SW 1271 (cell line): ENCODE data around the gene OXA1L.
"Not testable (repeated sequence)": the region's sequence is repeated elsewhere in the genome, so short reads cannot be mapped to it uniquely, and the experiment has no call there.

Experiments
- DNase-seq, 2 experiments: peaks; one replicate each; lab custom pipeline; 2025; lab: John Stamatoyannopoulos, UW

Gene OXA1L

DNA sequence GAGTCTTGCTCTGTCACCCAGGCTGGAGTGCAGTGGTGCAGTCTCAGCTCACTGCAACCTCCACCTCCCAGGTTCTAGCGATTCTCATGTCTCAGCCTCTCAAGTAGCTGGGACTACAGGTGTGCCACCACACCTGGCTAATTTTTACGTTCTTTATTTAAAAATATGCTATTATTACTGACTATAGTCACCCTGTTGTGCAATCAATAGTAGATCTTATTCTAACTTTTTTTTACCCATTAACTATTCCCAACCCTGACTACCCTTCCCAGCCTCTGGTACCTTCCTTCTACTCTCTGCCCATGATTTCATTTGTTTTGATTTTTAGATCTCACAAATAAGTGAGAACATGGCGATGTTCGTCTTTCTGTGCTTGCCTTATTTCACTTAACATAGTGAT lies 2.5 kb downstream of the OXA1L start:
- DNase-seq = no peak

DNA sequence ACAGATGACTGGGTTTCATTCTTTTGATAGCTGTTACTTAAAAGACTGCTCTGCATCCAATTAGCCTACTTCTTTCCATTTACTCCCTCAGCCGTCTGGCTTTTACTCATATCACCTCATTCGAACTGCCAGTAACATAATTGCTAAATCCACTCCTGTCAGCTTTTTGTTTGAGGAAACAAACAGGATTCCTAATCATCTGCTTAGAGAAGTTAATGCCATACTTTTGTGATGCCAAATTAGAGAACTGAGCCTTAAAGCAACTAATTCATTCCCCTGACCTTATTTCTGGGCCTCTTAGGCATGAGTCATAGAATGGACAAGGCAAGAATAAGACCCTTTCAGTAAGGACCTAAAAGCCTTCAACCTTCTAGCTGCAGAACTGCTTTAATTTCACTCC lies 2.9 kb downstream of the OXA1L start:
- DNase-seq = no peak

DNA sequence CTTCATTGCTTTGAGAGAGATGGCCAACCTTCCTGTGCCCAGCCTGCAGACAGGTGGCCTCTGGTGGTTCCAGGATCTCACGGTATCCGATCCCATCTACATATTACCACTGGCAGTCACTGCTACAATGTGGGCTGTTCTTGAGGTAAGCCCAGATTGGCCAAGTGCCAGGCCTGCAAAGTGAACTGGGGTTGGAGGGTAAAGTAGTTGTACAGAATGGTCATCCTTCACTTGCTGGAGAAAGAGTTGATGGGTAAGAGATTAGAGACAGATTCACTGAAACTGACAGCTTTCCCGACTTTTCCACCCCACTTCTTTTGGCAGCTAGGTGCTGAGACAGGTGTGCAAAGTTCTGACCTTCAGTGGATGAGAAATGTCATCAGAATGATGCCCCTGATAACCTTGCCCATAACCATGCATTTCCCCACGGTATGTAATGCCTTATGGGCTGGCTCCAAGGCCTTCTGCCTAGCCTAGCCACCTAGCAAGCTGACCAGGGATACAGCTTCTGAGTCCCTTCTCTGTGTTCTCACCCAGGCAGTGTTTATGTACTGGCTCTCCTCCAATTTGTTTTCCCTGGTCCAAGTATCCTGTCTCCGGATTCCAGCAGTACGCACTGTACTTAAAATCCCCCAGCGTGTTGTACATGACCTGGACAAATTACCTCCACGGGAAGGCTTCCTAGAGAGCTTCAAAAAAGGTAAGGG lies 4.1 kb downstream of the OXA1L start:
- DNase-seq = no peak

GRCh38 chr14:22772725-22773124 lies 6.2 kb downstream of the OXA1L start:
- no peak for DNase-seq

- DNase-seq = no peak
Measured at GRCh38 chr14:22773162-22774010, 6.9 kb downstream of the OXA1L start.

DNA sequence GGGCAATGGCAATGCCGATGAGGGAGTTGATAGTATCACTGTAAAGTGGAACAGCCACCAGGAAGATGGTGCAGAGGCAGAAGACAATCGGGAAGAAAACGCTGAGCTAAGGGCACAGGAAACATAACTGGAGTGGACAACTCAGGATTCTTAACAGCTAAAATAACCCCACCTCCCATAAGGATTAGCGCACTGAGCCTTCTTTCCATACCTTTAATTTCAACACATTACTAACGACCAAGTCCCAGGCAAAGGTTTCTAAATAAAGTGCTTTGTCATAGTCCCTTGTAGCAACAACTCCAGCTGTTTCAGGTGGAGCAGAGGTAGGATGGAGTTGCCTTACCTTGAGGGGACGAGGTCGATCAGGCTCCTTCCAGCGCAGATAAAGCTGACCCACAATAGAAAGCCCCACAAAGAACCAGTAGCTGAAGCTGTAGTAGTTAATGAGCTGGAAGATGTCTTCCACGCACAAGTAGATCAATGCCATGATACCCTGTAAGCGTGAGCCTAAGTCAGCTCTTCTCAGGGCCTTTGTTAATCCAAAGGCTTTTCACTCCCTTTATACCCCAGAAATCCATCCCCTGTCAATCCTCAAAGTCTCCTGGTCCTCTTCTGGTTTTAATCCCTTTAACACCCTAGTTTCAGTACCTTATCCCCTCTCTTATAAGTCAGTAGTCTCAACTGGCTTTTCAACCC lies 7.7 kb downstream of the OXA1L start:
- no peak for DNase-seq

- no peak for DNase-seq
Measured at GRCh38 chr14:22776215-22776614, 9.7 kb downstream of the OXA1L start.

DNA sequence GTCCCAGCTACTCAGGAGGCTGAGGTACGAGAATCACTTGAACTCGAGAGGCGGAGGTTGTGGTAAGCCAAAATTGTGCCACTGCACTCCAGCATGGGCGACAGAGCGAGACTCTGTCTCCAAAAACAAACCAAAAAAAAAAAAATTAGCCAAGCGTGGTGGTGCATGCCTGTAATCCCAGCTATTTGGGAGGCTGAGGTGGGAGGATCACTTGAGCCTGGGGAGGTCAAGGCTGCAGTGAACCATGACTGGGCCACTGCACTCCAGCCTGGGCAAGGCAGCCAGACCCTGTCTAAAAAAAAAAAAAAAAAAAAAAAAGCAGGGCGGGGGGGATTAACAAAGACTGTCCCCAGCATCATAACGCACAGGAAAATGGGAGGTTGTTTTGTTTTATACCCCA lies 10.4 kb downstream of the OXA1L start:
- DNase-seq = not testable (repeated sequence)

DNA sequence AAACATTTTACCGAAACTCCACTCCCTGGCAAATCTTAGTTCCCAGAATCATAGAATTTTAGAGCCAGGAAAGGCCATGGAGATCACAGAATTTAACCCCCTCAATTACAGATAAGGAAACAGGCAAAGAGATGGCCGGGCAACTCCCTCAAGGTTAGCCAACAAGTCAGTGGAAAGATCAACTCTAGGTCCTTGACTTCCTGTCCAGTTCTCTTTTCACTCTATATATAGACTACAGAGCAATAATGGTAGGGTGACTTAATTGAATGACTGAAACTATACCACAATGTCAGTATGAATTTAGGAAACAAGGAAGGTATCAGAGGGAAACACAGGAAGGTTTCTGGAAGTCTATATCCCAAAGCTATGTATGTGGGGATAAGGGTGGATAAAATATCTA lies 11.6 kb downstream of the OXA1L start:
- DNase-seq = no peak

GRCh38 chr14:22780105-22780679 lies 13.7 kb downstream of the OXA1L start:
- DNase-seq = no peak

DNA sequence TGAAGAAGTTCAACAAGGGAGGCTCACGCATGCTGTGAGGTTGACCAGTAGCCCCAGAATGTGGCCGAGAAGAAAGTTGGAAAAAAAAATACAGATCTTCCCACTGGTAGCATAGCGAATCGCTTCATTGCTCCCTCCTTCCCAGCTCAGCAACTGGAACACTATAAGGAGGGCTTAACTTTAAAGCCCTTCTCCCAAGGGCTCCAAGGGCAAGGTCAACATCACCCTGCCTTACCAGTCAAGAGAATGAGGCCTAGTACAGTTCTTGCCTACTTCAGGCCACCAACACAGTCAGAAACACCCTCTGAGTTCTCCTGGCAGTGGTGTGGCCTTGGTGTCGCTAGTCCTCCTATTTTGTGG lies 14.4 kb downstream of the OXA1L start:
- DNase-seq = no peak

DNA sequence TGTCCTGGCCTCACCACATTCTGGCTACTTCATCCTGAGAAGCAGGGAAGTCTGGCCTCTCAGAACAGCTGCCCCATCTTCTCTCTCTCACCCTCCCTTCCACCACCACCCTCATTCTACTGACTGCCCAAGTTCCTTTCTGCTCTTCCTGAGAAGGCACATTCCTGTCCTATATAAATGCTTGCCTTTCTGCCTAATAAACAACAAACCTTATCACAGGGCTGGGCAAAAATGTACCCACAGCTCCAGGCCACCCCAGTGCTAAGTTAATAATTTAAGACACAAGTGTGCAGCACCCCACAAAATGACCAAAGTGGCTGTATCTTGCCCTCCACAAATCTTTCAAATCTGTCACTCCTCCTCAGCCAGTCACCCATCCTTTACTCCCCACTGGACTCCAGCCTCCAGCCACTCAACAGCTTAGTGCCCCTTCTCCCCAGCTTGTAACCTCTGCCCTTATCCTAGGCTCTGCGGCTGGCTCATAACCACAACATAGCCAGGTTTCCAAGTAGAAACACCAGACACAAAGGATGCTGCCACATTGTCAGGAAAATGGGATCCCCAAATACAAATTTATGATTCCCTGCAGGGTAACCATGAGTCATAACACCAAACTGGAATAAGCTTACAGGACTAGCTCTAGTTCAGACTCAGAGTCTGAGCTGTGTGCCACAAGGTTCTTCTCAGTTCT lies 15.0 kb downstream of the OXA1L start:
- DNase-seq = no peak

DNA sequence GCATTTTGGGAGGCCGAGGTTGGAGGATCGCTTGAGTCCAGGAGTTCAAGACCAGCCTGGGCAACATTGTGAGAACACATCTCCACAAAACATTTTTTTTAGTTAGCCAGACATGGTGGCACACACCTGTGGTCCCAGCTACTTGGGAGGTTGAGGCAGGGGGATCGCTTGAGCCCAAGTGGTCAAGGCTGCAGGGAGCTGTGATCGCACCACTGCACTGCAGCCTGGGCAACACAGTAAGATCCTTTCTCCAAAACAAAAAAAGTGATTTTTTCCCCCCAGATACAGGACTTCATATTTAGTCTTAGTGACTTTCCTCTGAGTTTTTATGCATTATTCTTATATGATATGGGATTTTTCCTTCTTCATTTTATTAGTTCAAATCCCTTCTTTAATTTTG lies 20.2 kb downstream of the OXA1L start:
- no peak for DNase-seq

DNA sequence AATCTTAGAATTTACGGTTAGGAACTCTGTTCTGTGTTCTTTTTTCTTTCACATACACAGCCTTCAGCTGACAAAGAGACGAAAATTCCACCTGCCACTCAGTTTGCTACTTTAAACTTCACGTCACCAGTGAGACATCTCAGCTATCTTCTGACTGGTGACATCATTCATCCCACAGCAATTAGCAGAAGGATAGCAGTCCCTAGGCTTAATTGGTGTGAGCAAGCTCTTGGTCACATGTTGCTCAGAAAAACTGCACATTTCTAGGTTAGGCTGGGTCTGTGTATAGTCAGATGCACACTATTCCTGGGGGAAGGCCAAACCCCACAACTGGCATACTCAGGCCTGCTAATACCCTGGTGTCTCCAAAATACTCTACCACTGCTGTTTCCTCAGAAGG lies 24.8 kb downstream of the OXA1L start:
- DNase-seq = no peak

DNA sequence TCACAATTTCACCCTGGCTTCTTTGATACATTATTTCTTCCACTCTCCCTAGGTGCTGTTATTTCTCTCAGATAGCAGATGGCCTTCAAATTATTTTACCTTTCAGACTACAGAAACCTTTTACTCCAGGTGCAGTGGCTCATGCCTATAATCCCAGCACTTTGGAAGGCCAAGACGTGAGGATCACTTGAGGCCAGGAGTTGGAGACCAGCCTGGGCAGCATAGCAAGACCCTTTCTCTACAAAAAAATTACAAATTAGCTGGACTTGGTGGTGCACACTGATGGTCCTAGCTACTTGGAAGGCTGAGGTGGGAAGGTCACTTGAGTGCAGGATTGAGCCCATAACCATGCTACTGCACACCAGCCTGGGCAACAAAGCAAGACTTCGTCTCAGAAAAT lies 25.7 kb downstream of the OXA1L start:
- no peak for DNase-seq

GRCh38 chr14:22793550-22793949 lies 27.1 kb downstream of the OXA1L start:
- DNase-seq = not testable (repeated sequence)

DNA sequence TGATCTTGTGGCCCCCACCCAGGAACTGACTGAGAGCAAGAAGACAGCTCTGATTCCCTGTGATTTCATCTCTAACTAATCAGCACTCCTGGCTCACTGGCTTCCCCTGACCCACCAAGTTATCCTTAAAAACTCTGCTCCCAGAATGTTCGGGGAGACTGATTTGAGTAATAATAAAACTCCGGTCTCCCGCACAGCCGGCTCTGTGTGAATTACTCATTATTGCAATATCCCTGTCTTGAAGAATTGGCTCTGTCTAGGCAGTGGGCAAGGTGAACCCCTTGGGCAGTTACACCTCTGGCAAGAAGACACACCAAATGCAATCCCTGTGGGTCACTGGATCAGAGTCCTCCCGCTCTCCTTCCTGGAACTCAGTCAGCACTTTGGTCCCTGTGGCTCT lies 27.5 kb downstream of the OXA1L start:
- DNase-seq = no peak

- no peak for DNase-seq
Measured at GRCh38 chr14:22794551-22794951, 28.1 kb downstream of the OXA1L start.

GRCh38 chr14:22796087-22796707 lies 29.7 kb downstream of the OXA1L start:
- DNase-seq = no peak

- no peak for DNase-seq
Measured at GRCh38 chr14:22797017-22797917, 30.8 kb downstream of the OXA1L start.

- DNase-seq = no peak
Measured at GRCh38 chr14:22798528-22798927, 32.0 kb downstream of the OXA1L start.
